Measurements from ENCODE around the gene TAPT1.
"Not testable (repeated sequence)": the region's sequence is repeated elsewhere in the genome, so short reads cannot be mapped to it uniquely, and the experiment has no call there.

Gene TAPT1

DNA sequence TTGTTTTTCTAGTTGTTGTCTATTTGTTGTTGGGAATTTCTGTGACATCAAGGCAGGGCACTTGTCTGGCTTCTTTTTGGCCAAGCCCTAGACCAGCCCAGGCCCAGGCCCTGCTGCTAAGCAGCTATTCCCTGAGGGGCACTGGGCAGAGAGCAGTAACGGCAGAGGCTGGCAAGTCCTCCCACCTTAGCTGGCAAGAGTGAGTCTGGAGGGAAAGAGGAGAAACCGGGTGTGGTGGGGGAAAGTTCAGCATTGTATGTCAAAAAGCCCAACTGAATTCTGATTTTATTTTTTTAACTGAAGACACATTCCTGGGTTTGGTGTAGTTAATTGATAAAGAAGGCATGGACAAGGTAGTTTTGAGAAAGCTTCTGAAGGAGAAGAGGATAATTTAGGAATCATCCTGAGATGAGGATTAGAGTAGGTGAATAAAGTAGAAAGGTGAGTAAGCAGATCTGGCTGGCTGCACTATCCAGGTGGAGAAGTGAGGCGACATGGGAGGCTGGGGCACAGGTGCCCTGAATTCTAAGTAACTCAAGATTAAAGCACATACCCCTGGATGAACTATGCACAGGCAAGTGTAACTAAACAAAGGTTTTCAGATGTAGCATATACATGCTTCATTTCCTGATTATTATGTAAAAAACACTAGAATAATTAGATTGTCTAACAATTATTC lies 57.4 kb downstream of the TAPT1 start:
- no peak for DNase-seq

DNA sequence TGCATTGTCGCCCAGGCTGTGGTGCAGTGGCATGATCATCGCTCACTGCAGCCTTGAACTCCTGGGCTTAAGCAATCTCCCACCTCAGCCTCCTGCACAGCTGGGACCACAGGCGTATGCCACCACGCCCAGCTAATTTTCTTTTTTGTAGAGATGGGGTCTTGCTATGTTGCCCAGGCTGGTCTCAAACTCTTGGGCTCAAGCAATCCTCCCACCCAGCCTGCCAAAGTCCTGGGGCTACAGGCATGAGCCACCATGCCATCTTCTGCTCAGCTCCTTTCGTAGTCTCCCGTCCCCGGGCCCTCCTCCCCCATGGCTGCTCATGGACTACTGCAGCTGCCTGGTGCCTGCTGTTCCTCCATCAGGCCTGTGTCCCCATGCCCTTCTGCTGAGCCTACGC lies 58.1 kb downstream of the TAPT1 start:
- DNase-seq: no peak

DNA sequence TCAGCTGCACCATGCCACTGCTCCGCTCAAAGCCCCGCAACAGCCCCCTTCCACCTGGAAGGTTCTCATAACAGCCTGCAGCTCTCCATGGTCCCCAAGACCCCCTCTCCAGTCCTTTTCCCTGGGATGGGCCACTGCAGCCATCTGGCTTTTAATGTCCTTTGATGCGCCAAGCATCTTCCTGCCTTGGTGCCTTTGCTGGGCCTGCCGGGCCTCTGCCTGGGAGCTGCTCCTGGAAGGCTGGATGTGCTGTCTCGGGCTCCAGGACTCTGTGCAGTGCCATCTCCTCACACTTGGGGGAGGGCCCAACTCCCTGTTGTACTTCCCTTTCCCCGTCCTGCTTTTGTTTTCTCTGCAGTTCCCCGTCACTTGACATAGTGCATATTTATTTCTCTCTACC lies 60.3 kb downstream of the TAPT1 start:
- DNase-seq: no peak

DNA sequence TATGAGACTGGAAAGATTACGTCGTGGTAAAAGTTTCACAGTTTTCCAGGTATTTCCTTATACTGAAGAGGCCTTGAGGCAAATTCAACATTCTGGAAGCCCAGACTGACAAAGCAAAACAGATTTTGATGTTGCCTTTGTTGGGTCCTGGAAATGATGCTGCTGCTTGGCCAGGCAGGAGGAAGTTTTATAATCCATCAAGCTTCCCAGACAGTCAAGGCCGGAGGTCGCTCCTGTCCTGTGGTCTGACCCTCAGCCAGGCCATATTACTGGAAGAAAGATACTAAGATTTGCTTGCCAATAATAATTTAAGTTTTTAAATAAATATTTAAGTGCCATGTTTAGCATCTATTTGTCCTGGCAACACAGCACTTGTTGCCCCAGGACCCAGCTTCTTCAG lies 63.4 kb downstream of the TAPT1 start:
- no peak for DNase-seq

- no peak for DNase-seq
These were observed 64.3 kb downstream of the TAPT1 start for GRCh38 chr4:16161851-16162408.

- no peak for DNase-seq
These were observed 65.8 kb downstream of the TAPT1 start for GRCh38 chr4:16160457-16160856.

- no peak for DNase-seq
These were observed 67.0 kb downstream of the TAPT1 start for GRCh38 chr4:16159286-16159685.

DNA sequence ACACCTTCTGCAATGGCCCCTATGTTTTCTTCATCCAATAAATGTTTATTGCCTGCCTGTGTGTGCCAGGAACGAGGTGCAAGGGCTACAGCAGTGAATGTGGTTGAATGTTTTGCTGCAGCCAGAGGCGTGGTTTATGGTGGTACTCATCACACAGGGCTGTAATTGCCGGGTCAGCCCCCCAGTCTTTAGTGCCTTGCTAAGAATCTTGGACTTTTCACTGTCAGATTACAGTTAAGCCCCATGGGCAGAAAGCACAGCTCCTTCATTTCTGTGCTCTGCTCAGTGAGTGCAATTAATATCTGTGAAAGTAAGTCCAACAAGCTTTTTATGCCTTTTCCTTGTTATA lies 67.8 kb downstream of the TAPT1 start:
- DNase-seq: no peak

- DNase-seq: no peak
These were observed 68.4 kb downstream of the TAPT1 start for GRCh38 chr4:16157609-16158503.

DNA sequence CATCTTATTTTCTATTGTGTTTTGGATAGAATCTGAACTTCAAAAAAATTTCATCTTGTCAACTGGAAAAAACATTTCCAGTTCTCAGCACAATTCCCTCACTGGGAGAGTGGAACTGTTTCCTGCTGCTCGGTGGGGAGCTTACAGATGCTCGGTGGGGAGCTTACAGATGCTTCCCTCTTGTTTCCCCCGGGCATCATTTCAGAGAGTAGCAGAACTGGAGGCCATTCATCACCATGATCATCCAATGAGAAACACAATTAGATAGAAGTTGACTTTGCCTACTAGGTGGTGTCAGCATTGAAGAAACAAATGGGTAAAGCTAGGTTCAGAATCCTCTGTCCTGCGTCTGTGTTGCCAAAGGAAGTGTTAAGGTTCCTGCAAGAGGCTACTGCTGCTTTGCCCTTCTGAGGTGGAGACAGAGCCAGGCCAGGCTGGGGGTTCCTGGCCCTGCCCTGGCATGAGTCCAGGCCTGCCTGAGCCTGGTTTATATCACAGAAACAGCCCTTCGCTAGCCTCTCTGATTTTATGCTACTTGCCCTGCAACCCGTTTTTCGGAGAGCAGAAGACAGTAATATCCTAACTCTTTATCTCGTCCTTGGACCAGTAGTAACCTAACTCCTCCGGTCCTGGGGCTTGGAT lies 70.6 kb downstream of the TAPT1 start:
- DNase-seq: no peak

GRCh38 chr4:16154451-16154850 lies 71.8 kb downstream of the TAPT1 start:
- DNase-seq: no peak

GRCh38 chr4:16150716-16151115 lies 75.6 kb downstream of the TAPT1 start:
- no peak for DNase-seq

- DNase-seq: not testable (repeated sequence)
These were observed 81.4 kb downstream of the TAPT1 start for GRCh38 chr4:16144913-16145312.

DNA sequence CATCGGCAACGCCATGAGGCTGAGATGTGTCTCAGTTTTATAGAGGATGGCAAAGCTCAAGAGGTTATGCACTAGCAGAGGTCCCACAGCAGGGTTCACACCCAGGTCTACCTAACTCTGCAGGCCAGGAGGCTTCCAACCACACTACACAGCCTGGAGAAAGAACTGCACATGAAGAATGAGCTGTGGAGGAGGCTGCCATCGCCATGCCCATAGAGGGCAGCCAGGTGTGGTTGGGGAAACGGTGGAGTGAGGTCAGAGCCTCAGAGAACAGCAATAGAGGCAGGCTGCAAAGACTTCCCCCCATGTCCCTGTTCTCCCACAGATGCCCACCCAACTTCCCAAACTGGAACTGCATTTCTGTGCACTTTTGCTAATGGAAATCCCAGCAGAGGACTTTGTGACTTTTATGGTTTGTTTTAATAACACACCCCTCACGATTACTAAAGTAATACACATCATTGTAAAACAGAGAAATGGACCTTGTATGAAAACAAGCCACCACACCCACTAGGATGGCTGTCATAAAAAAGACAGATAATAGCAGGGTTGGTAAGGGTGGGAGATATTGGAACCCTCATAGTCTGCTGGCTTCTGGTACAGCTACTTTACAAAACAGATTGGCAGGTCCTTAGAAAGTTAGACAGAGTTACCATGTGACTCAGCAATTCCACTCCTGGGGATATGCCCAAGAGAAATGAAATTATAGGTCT lies 83.5 kb downstream of the TAPT1 start:
- DNase-seq: no peak

DNA sequence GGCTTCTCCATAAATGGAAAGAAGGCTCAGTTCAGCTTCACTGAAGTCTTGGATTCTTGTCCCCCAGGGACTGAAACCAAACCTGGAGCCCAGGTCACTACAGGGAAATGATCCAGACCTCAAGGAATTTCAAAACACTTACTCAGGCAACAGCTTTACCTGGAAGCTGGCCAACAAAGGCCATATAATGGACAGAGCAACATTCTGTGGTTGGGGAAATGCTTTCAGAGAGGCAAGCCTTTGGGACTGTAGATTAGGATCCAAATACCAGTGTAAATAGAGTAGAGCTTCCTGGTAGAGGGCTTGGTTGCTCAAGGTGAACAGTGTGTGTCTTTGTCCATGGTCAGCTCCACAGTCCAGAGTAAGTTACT lies 85.4 kb downstream of the TAPT1 start:
- no peak for DNase-seq

DNA sequence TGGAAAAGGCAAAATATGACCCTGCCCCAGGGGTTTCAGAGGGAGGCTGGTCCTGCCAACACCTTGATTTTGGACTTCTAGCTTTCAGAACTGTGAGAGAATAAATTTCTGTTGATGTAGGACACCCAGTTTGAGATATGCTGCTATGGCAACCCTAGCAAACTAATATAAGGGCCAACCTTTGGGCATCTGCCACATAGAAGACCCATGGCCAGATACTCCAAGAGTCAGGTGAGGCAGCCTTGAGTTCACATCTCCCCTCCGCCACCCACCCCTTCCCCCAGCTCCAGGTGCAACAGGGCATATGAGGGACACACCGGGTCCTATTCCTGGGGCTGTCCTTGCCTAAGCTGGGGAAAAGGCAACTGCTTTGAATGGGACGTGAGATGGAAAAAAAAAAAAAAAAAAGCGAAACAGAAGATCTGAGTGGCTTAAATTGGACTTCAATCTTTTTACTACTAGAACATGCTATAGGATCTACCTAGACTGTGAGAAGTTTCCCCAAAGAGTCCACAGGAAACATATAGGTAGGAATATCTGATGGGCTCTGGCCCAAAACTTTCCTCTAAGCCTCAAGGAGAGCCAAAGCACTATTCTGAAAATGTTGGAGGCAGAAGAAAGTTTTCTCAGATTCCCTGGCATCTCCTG lies 85.9 kb downstream of the TAPT1 start:
- DNase-seq: no peak

GRCh38 chr4:16139066-16139945 lies 87.0 kb downstream of the TAPT1 start:
- DNase-seq: no peak

- DNase-seq: no peak
These were observed 89.4 kb downstream of the TAPT1 start for GRCh38 chr4:16136827-16137226.

DNA sequence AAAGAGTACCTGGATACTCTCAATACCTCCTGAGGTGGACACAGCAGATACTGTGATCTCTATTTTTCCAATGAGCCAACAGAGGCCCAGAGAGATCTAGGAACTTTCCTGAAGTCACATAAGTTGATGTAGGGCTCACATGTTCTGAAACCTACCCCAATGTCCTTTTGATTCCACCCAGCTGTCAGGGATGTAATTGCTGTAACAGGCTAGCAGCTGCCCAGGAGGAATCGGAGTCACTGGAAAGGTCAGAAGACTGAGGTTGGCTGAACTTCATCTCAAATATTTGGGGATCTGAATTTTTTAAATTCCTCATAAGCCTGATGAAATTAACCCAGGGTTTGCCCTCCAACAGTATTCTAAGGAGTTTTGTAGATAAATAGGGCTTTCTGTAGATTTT lies 90.0 kb downstream of the TAPT1 start:
- DNase-seq: no peak

GRCh38 chr4:16133406-16133805 lies 92.9 kb downstream of the TAPT1 start:
- DNase-seq: no peak

GRCh38 chr4:16131293-16131692 lies 95.0 kb downstream of the TAPT1 start:
- DNase-seq: no peak

DNA sequence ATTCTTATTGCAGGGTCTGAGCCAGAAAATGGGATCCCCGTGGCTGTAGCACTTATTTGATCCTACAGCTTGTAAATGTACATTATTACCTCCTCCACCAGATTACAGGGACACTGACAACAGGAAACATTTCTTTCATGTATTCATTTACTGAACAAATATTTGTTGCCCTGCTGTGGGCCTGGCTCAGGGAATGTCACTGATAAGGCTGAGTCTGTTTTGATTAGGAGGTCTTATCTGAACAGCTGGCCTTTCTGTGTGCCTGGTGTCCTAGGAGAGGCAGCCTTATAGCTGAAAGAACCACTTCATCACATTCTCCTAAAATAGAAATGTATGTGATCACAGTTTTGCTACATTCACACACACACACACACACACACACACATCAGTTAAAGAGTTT lies 96.9 kb downstream of the TAPT1 start:
- DNase-seq: no peak

Measured in activated CD4-positive, CD25-positive, alpha-beta regulatory T cell treated with anti-CD3 and anti-CD28 coated beads, Interleukin-2, amount 50 U/mL, for 72 hours (primary cell).